MM.1S (cell line): ENCODE data around the gene BICDL2.
"Not testable (repeated sequence)": the region's sequence is repeated elsewhere in the genome, so short reads cannot be mapped to it uniquely, and the experiment has no call there.

Source experiments
- DNase-seq: peaks from one replicate; pipeline ENCODE4 v3.0.0-alpha.2; 2015
- H2AFZ ChIP-seq: fragments of 300-600 bp; sonication (generic); 2 replicates; pipeline ENCODE4 v1.6.0; 2016; ENCODE audit warnings: antibody characterized with exemption, low read length
- H3F3A ChIP-seq: fragments of 300-600 bp; sonication (generic); 2 replicates; pipeline ENCODE4 v1.6.1; 2016; ENCODE audit warnings: mild to moderate bottlenecking, antibody characterized with exemption, low read length, moderate library complexity, mixed read lengths; ENCODE audit not compliant: insufficient read depth
- H3K27ac ChIP-seq: fragments of 300-600 bp; sonication (generic); 2 replicates; pipeline ENCODE4 v1.5.1; 2016; ENCODE audit warnings: mild to moderate bottlenecking, low read length
- H3K27me3 ChIP-seq: fragments of 300-600 bp; sonication (generic); replicated peaks from 2 replicates; pipeline ENCODE4 v1.6.0; 2016; ENCODE audit warnings: low read length; ENCODE audit not compliant: insufficient read depth
- H3K36me3 ChIP-seq: fragments of 300-600 bp; sonication (generic); replicated peaks from 2 replicates; pipeline ENCODE4 v1.6.1; 2016; ENCODE audit warnings: mild to moderate bottlenecking, low read length, mixed read lengths; ENCODE audit not compliant: insufficient read depth
- H3K4me1 ChIP-seq: fragments of 300-600 bp; sonication (generic); 2 replicates; pipeline ENCODE4 v1.6.1; 2016; ENCODE audit warnings: low read length, mixed read lengths
- H3K4me2 ChIP-seq: fragments of 300-600 bp; sonication (generic); 2 replicates; pipeline ENCODE4 v1.6.0; 2016; ENCODE audit warnings: low read depth, low read length
- H3K4me3 ChIP-seq: fragments of 300-600 bp; sonication (generic); 2 replicates; pipeline ENCODE4 v1.5.1; 2016; ENCODE audit warnings: low read length, mixed read lengths
- H3K79me2 ChIP-seq: fragments of 300-600 bp; sonication (generic); 2 replicates; pipeline ENCODE4 v1.6.1; 2016; ENCODE audit warnings: mixed run types, low read length, mixed read lengths
- H3K9ac ChIP-seq: fragments of 300-600 bp; sonication (generic); 2 replicates; pipeline ENCODE4 v1.6.1; 2016; ENCODE audit warnings: low read length, mixed read lengths
- H3K9me2 ChIP-seq: fragments of 300-600 bp; sonication (generic); replicated peaks from 2 replicates; pipeline ENCODE4 v1.6.1; 2016; ENCODE audit warnings: mild to moderate bottlenecking, low read length, mixed read lengths; ENCODE audit not compliant: insufficient read depth
- H3K9me3 ChIP-seq: fragments of 300-600 bp; sonication (generic); replicated peaks from 2 replicates; pipeline ENCODE4 v1.6.1; 2016; ENCODE audit warnings: mild to moderate bottlenecking, low read length, mixed read lengths; ENCODE audit not compliant: insufficient read depth
- H4K20me1 ChIP-seq: fragments of 300-600 bp; sonication (generic); 2 replicates; pipeline ENCODE4 v1.6.1; 2016; ENCODE audit warnings: mild to moderate bottlenecking, low read length, moderate library complexity, mixed read lengths; ENCODE audit not compliant: insufficient read depth
- EZH2 ChIP-seq: fragments of 300-600 bp; sonication (generic); optimal IDR thresholded peaks from 2 replicates; pipeline ENCODE3; 2017; ENCODE audit warnings: low read depth, mild to moderate bottlenecking, antibody characterized with exemption, low read length, mixed read lengths
- EZH2phosphoT487 ChIP-seq: fragments of 300-600 bp; sonication (generic); IDR thresholded peaks from 2 replicates; pipeline ENCODE4 v1.6.1; 2018; ENCODE audit warnings: antibody characterized with exemption, low read length
- TF ChIP-seq, protein P1 (sequence below): fragments of 300-600 bp; sonication (generic); IDR thresholded peaks from 2 replicates; pipeline ENCODE4 v1.5.1; 2016; ENCODE audit warnings: antibody characterized with exemption, low read length, mixed read lengths

BICDL2 gene

GRCh38 chr16:3076577-3076976 is 39.8 kb upstream of the BICDL2 start:
- H4K20me1 ChIP-seq = no peaks in the 10 kb centered on the region
- peak overlapping the region; percentile 80 for H3K4me2 ChIP-seq
- peaks cover 27% of the 10 kb centered on the region for H3K4me1 ChIP-seq
- 0 out of 2 replicates have a peak overlapping the region, but pooled peaks have one; percentile 2 for H2AFZ ChIP-seq
- H3K9me3 ChIP-seq = no peaks in the 10 kb centered on the region
- H3K9me2 ChIP-seq = no peaks in the 10 kb centered on the region
- TF ChIP-seq, protein P1, sequence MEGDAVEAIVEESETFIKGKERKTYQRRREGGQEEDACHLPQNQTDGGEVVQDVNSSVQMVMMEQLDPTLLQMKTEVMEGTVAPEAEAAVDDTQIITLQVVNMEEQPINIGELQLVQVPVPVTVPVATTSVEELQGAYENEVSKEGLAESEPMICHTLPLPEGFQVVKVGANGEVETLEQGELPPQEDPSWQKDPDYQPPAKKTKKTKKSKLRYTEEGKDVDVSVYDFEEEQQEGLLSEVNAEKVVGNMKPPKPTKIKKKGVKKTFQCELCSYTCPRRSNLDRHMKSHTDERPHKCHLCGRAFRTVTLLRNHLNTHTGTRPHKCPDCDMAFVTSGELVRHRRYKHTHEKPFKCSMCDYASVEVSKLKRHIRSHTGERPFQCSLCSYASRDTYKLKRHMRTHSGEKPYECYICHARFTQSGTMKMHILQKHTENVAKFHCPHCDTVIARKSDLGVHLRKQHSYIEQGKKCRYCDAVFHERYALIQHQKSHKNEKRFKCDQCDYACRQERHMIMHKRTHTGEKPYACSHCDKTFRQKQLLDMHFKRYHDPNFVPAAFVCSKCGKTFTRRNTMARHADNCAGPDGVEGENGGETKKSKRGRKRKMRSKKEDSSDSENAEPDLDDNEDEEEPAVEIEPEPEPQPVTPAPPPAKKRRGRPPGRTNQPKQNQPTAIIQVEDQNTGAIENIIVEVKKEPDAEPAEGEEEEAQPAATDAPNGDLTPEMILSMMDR = no peak
- TF ChIP-seq EZH2 (no peak), EZH2phosphoT487 (no peak)
- H3K4me3 ChIP-seq = peak overlapping the region; percentile 10; the same call in 1 of the 2 replicates
- H3K27me3 ChIP-seq = peaks cover 32% of the 10 kb centered on the region
- H3K79me2 ChIP-seq = no peaks in the 10 kb centered on the region
- no peaks in the 10 kb centered on the region for H3K36me3 ChIP-seq
- peak; percentile 33 for DNase-seq
- peak overlapping the region; percentile 81; the same call in 1 of the 2 replicates for H3K27ac ChIP-seq
- 0 out of 2 replicates have a peak, but pooled peaks cover 8% of the 10 kb centered on the region for H3F3A ChIP-seq
- peak overlapping the region; percentile 58 for H3K9ac ChIP-seq

DNA sequence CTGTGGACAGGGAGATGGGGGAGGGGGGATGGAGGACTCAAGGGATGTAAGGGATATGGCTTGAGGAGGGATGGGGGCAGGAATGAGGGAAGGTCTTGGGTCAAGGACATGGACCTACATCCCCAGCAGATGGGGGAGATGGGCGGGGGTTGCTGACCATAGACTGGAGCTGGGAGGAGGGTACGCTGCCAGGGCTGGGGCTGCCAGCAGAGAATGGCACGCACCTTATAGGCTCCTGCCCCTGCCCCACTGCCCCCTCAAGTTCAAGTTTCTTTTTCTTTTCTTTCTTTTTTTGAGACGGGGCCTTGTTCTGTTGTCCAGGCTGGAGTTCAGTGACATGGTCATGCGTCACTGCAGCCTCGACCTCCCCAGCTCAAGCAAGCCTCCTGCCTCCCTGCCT is 39.2 kb upstream of the BICDL2 start:
- peaks cover 27% of the 10 kb centered on the region for H3K4me1 ChIP-seq

DNA sequence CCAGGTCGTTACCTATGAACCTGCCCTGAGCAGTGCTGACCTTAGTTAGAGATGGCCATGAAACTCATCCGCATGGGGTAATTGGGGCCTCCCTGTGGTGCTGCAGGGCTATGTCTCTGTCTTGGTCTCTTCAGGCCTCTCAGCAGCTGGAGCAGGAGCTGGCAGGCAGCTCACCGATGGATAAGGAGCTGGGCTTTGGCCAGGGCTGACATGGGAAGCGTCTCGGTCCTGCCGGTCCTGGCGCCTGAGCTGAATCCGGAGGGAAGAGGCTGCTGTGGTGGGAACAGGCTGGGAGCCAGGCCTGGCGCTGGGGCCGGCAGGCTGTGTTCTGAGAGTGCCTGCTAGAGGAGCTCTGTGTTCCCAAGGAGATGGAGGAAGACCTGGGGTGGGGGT is 38.8 kb upstream of the BICDL2 start:
- no peaks in the 10 kb centered on the region for H3K9me2 ChIP-seq
- no peaks in the 10 kb centered on the region for H4K20me1 ChIP-seq
- no peaks in the 10 kb centered on the region for H3K79me2 ChIP-seq
- no peaks in the 10 kb centered on the region for H3K9me3 ChIP-seq
- no peaks in the 10 kb centered on the region for H3K36me3 ChIP-seq
- peaks cover 27% of the 10 kb centered on the region for H3K4me1 ChIP-seq
- DNase-seq = no peak
- H3F3A ChIP-seq = 0 out of 2 replicates have a peak, but pooled peaks cover 8% of the 10 kb centered on the region
- H2AFZ ChIP-seq = peak overlapping the region; percentile 14; the same call in 1 of the 2 replicates
- H3K4me3 ChIP-seq = no peak overlapping the region
- H3K4me2 ChIP-seq = peak overlapping the region; percentile 39; the same call in 1 of the 2 replicates
- TF ChIP-seq EZH2phosphoT487 = no peak
- TF ChIP-seq, protein P1 = no peak; the same call in 1 of the 2 replicates
- no peak for TF ChIP-seq EZH2
- H3K27ac ChIP-seq = peak overlapping the region; percentile 57; the same call in 1 of the 2 replicates
- peak overlapping the region; percentile 6; the same call in 1 of the 2 replicates for H3K9ac ChIP-seq
- peaks cover 27% of the 10 kb centered on the region for H3K27me3 ChIP-seq

More for the DNA sequence above, 39.2 kb upstream of the BICDL2 start:
- H3K9ac ChIP-seq, DNase-seq, H3K4me3 ChIP-seq, H3K9me3 ChIP-seq, H3K36me3 ChIP-seq, H3F3A ChIP-seq, H2AFZ ChIP-seq, H4K20me1 ChIP-seq, H3K79me2 ChIP-seq, H3K9me2 ChIP-seq: not testable (repeated sequence)
- Histone ChIP-seq H3K4me2 (peak overlapping the region; percentile 80; the same call in 1 of the 2 replicates), H3K27ac (peak overlapping the region; percentile 81; the same call in 1 of the 2 replicates), H3K27me3 (peaks cover 32% of the 10 kb centered on the region)

- Histone ChIP-seq H3K9me2 (no peaks in the 10 kb centered on the region), H3F3A (0 out of 2 replicates have a peak, but pooled peaks cover 8% of the 10 kb centered on the region), H3K4me3 (no peak overlapping the region), H3K4me1 (peaks cover 27% of the 10 kb centered on the region), H3K9me3 (no peaks in the 10 kb centered on the region), H3K27ac (peak overlapping the region; percentile 57; the same call in 1 of the 2 replicates), H3K4me2 (peak overlapping the region; percentile 39; the same call in 1 of the 2 replicates), H3K27me3 (peaks cover 22% of the 10 kb centered on the region), H4K20me1 (no peaks in the 10 kb centered on the region), H3K9ac (peak overlapping the region; percentile 6; the same call in 1 of the 2 replicates), H3K79me2 (no peaks in the 10 kb centered on the region), H3K36me3 (no peaks in the 10 kb centered on the region), H2AFZ (peak overlapping the region; percentile 14; the same call in 1 of the 2 replicates)
- DNase-seq = peak; percentile 72
- no peak for TF ChIP-seq EZH2
- TF ChIP-seq EZH2phosphoT487 = no peak
- TF ChIP-seq, protein P1 = no peak
Observed at GRCh38 chr16:3074860-3075522, 38.2 kb upstream of the BICDL2 start.
